HG02973 (cell line): ENCODE measurements around the gene LMO2.

Source experiments
- ATAC-seq: cut with Tn5 transposase; IDR thresholded peaks from one replicate; pipeline ENCODE4 v1.9.1; 2021; ENCODE audit warnings: moderate library complexity; ENCODE audit not compliant: unreplicated experiment

The LMO2 gene

DNA sequence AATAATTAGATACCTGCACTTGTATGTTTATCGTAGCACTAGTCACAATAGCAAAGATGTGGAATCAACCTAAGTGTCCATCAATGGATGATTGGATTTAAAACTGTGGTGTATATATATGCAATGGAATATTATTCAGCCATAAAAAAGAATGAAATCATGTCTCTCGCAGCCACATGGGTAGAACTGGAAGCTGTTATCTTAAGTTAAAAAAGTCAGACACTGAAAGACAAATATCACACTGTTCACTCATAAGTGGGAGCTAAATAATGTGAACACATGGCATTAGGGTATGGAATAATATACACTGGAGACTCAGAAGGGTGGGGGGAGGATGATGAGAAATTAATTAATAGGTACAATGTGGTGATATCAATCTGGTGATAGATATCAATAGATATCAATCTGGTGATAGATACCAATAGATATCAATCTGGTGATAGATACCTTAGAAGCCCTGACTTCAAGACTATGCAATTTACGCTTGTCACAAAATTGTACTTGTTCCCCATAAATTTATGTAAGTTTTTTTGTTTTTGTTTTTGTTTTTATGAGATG lies 2.0 kb downstream of the LMO2 start:
- ATAC-seq: no peak

DNA sequence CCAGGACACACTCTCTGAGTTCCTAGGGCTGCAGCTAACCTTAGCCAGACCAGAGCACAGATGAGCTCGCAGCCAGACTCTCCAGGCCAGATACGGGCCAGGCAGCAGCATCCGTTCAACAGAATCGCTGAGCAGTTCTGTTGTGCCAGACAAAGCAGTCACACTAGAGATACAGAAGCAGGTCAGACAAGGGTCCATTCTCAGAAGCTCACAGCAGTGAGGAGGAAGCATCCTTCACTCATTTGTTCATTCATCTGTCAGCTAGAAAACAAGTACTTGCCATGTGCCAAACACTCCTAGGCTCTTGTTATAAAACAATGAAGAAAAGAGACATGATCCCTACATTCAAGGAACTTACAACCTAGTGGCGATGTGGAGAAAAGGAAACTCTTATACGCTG lies 2.6 kb downstream of the LMO2 start:
- ATAC-seq: no peak

DNA sequence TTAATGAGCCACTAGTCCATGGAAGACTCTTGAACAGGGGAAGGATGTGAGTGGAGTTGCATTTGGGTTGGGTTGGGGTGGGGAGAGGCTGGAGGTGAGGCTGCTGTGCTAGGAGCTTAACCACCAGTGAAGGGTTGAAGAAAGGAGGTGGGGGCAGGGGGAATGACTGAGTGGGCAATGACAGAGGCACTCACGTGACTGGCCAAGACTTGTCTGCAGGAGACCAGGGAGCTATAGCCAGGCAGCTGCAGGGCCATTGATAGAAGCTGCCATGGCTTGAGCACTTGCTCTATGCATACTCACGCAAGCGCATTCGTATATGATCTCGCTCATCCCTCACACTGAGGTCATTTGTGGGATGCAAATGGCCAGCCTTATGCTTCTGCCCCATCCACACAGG lies 4.0 kb downstream of the LMO2 start:
- ATAC-seq: no peak

DNA sequence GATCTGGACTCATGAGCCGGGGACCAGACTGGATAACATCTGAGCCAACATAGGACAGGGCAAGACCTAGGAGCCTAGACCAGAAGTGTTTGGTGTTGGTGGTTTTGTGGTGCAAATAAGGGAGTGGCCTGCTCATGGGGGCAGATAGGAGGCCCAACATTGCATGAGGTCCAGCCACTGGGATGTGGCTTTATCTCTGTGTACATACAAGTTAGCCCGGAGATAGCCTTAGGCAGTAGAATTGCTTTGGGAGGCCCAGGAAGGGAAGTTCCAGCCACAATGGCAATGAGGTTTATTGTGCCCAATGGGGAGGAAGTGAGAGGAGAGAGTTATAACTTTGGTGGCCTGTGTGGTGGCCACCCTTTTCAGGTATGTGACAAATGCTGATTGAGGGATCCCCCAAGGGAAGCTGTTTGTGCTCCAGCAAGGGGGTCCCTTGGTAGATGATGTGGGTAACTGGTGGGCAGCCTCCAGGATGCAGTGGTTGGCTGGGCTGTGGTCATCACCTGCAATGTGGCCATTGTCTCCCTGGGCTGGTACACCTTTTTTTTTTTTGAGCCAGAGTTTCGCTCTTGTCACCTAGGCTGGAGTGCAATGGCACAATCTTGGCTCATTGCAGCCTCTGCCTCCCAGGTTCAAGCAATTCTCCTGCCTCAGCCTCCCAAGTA lies 6.4 kb downstream of the LMO2 start:
- ATAC-seq: no peak

DNA sequence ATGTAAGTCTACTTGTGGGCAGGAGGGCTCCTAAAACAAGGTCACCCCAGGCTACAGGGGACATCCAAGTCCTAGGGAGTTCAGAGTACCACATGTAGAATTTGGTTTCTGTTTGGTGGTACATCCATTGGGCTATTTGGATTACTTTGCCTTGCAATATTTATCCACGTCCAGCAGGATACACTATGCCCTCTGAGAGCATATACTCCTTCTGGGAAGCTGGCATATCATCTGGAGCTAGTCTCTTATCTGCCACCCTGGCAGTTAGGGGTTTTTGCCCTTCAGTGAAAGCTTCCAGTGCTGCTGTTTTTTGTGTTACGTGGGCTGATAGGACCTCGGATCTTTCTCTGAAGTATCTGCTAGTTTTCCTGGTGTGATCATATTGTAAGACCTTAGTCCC lies 7.3 kb downstream of the LMO2 start:
- no peak for ATAC-seq

DNA sequence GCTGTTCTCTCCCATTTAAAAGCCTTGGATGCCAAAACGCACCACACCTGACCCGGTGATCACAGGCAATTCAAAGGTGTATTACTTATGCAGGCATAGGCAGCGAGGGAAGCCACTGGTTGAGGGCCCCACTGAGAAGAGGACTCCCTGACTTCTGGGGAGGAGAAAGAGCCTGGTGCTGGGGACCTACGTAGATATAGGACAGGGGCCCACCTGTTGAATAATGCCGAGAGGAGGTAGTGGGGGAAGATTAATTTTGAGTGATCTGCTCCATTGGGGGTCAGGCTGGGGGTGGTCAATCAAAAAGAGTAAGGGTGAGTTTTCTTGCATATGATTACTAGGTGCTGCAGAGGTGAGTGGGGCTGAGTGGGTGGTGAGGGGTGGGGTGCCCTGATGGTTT lies 7.8 kb downstream of the LMO2 start:
- ATAC-seq: no peak

DNA sequence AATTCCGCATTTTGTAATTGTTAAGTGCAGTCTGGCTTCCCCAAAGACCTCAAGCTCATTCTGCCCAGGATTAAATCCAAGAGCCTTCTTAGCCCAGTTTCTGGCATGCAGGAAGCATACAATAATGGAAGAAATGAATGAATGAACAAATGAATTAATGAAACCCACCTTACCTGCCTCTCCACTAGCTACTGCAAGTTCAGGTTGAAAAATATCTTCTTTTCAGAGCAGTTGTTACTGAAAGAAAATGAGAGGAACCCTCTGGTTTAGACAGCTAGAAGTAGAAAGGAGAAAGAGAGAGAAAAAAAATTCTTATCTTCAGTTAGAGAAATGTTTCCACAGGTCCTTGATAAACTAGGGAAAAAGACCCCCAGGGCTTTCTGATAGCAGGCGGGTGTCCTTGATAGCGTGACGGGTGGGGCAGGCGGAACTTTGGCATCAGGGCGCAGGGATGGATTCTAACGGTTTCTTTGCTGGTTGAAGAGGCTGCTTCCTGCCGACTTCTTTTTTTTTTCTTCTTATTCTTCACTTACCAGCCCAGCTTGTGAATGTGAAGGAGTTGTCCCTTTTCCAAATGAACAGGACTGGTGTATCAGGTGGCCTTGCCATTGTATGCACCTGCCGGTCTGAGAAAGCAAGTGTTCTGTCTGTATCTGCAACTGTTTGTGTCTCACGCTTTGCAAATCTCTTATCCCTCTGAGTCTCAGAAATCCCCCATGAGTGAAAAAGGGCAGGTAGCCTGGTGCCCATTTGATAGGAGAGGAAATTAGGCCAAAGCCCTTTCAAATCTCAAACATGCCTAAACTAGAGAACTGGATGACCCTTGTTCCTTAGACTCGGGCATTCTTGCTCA lies 10.0 kb downstream of the LMO2 start:
- ATAC-seq: no peak

DNA sequence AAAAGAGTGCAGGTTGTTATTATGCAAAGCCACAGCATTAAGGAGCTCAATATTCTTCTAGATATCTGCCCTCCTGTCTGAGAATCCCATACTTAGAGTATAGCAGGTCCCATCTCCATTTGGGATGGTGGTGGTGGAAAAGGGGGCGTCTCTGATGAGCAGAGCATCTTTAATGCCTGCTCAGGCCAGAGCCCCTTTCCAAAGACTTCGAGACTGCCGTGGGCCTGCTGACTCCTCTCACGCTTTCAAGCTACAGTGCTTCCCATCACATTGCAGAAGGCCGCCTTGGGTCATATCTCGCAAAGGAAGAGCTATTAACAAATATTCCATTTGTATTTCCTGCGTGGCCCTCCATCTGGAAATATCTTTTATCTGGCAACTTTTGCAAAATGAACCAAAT lies 10.9 kb downstream of the LMO2 start:
- no peak for ATAC-seq

DNA sequence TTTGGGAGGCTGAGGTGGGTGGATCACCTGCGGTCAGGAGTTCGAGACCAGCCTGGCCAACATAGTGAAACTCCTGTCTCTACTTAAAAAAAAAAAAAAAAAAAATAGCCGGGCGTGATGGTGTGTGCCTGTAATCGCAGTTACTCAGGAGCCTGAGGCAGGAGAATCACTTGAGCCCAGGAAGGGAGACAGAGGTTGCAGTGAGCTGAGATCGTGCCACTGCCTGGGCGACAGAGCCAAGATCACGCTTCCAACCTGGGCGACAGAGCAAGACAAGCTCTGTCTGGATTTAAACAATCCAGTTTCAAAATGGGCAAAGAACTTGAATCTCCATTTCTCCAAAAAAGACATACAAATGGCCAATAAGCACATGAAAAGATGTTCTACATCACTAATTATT lies 12.5 kb downstream of the LMO2 start:
- ATAC-seq: no peak

DNA sequence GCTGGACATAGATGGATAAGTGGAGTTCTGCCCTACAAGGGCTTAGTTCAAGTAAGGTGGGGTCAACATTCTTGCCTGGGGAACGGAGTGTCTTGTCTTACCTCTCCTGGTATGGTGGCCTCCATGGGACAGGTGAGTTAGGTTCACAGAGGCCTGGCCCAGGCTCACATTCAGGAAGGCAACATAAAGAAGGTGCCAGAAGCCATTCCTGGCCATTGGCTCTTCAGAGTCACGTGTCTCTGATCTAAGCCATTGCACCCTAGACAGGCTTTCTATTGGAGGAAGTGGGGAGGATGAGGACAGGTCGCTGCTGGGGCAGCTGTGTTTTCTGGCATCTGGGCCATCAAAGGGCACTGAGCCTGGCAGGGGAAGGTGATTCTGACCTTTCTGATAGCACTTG lies 14.8 kb downstream of the LMO2 start:
- no peak for ATAC-seq

DNA sequence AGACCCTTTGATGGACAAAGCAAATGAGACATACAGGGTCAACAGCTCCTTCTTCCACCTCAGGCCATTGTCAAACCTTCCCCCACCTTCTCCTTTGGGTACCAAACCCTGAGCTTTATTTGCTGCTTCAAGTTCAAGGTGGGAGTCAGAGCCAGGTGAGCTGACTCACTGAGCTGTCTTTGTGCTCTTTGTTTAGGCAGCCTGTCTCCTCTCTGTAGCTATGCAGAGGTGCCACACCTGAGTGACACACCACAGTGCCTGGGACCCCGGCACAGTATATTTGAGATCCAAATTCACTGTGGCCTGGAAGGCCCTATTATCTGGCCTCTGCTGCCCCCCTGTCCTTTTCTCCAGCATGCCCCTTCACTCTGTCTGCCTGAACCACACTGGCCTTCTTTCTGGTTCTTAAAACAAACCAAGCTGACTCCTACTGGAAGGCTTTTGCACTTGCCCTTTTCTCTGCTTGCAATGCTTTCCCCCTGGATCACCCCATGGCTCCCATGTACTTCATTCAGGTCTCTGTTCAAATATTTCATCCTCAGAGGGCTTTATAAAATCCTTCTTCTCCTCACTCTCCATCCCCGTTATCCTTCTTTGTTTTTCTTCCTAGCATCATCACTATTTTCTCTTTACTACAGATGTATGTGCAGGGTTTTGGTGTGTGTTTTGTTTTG lies 16.1 kb downstream of the LMO2 start:
- ATAC-seq: no peak

DNA sequence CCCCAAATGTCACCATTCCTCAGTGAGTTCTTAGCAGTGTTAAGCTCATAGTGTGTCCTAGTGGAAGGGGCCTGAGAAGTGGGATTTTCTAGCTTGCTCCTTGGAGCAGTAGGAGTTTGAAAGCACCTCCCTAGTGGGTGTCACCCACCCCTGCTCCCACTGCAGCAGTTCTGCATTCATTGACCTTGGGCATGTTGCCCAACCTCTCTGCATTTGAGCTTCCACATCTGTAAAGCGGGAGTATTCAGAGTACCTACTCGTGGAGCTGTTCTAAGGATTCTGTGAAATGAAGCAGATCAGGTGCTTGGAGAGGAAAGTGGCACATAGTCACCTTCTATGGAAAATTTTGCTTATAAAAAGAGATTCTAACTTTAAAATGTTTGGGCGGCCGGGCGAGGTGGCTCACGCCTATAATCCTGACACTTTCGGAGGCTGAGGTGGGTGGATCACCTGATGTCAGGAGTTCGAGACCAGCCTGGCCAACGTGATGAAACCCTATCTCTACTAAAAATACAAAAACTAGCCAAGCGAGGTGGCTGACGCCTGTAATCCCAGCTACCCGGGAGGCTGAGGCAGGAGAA lies 16.9 kb downstream of the LMO2 start:
- no peak for ATAC-seq

DNA sequence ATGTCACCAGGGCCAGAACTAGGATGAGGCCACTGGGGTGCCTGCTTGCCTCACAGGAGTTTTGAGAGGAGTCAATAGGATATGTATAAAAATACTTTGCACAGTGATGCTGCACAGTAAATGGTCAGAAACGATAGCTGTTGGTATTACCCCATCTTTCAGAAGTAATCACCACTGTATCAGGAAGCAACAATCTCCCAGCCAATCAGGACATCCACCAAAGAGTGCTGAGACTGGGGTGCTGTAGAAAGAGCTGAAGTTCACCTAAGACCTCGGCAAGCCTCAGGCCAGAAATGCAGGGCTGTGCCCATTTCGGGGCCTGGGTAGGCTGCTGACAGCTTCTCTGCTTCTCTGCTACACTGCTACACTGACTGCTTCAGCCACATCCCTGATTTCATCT lies 17.4 kb downstream of the LMO2 start:
- no peak for ATAC-seq

DNA sequence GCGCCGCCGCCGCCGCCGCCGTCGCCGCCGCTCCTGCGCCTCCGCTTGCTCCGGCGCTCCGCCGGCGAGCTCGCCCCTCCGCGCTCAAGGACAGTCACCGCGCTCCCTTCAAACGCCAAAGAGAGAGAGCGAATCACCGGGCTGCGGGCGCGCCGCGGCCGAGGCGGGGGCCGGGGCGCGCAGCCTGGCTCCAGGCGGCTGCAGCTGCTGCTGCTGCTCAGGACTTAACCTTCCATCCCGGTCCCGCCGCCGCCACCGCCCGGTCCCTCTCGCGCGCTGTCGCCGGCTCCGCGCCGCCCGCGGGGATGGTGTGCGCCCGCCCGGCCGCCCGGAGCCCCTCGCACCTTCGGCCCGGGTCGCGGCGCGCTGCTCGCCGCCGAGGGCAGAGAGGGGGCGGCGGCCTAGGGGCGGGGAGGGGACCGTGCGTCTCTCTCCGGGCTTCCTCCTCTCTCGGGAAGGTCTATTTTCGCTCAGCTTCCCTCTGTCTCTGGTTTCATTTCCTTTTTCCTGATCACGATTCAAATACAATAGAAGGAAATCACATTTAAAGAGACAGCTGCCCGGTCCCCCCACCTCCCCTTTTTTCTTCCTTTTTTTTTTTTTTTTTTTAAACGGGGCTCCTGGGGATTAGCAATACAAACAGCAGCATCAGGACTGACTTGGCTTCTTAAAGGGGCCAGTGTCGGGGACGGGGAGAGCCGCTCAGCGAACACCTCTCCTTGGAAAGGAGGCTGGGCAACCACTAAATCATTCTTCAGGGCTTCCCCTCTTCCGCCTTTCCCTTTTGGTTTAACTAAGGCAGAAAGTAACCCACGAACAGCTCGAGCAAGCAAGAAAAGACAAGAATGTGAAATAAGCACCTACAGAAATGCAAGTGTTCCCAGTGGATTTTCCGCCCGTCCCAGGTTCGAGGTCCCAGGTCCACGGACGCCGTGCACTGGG lies 22.1 kb downstream of the LMO2 start:
- ATAC-seq: peak; percentile 39

DNA sequence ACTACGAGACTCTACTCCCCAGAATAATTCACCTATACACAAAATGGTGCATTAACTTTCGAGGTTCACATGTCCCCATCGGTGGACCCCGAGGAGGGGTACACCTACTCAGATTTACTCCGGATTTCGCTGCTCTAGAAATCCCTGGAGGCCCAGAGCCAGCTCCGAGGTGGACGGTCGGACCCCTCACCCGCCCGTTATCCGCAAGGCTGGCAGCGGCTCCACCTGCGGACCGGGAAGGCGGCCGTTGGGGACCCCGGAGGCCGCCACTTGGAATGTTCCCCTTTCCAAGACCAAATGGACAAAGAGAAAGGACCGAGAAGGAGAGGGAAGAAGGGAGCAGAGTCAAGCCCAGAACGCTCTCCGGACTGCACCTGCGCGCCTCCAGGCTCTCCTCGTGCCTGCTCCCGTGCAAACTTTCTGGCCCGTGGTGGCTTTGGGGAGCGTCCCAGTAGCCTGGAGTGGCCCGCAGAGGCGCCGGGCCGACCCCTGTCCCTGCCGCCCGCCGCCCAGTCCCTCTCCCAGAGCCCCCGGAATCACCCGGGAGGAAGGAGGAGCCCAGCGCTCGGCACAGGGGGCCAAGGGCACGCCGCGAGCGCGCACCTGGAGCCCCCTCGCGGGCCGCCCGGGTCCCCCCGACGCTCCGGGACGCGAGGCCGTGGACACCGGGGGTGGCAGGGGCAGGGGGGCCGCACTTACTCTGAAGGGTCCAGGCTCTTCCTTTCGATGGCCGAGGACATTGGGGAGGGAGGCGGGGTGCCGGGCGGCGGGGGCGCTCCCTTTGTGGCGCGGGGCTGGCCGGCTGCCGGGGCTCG lies 23.0 kb downstream of the LMO2 start:
- ATAC-seq: peak; percentile 22

DNA sequence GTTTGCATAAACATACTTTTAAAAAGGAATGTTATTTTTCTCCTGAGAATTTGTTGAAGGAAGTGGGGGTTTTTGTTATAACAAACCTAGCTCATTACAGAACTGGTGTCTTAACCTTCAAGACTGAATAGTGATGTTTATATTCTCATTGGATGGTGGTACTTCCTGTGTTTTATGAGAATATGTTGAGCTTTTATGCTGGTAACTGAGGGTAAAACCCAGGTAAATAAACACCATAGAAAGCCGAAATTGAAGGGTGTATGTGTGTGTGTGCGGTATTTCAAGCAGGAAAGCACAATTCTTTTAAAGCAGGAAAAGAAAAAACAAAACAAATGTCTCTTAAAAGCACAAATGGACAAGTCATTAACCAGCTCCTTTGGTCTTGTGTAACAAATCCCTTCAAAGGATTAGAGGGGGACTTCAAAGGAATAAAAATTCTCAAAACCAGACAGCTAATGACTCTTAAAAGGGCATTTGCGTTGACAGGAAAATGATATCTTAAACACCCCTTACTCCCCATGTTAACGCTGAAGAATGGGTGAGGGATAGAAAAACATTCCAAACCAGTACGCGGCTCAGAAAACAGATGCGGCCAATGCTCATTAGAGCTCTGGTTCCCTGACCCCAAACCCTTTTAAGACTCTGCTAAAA lies 23.8 kb downstream of the LMO2 start:
- no peak for ATAC-seq

DNA sequence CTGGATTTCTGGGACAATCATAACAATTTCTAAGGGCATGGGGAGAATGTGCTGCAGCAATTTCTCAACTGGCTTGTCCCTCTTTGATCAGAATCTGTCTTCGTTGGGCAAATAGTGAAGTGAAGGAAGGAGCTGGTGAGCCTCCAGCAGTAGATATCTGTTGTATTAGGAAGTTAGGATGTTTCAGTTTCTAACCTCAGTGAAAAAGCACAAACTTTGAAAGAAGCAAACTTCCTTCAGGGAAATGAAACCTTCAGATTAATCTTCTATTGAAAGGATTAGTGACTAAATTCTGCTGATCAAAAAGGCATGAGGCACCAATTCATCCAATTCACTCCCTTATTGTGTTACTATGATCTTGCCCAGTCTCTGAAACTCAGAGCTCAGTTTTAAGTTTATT lies 24.3 kb downstream of the LMO2 start:
- ATAC-seq: no peak

DNA sequence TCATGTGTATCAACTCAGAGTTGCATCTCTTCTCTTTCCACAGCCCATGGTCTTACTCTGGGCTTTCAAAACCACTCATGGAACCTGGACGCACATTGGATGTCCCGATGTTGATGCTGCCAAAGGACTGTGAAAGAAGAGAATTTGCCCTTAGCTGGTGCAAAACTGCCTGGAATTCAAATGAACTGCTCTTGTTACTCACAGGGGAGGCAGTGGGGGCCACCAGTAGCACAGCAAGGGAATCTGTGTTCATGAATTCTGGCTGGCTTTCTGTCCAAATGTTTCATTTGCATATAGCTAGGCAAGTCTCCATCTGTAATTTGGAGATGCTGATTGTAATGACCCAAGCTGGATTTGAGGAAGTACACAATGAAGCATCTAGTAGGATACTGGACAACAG lies 24.9 kb downstream of the LMO2 start:
- no peak for ATAC-seq

DNA sequence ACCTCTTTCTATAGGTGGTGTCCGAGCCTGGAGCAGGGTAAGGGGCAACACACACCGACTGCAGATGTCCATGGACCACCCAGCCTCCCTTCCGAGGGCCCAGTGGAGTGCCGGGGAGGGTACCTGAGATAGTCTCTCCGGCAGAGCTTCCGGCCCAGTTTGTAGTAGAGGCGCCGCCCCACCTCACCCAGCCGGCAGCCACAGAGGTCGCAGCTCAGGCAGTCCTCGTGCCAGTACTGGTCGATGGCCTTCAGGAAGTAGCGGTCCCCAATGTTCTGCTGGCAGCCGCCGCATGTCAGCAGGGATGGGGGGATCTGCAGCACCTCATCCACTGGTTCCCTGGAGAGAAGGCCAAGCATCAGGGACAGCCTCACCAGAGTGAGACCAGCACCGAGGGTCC lies 27.4 kb downstream of the LMO2 start:
- ATAC-seq: no peak
